GM18526 (cell line): ENCODE results near the gene EZH1.

Experiments used
- POLR2A ChIP-seq: IDR thresholded peaks from 3 replicates; pipeline ENCODE4 v1.6.1; 2011; ENCODE audit not compliant: insufficient read length; ENCODE audit errors: extremely low read depth

The EZH1 gene

DNA sequence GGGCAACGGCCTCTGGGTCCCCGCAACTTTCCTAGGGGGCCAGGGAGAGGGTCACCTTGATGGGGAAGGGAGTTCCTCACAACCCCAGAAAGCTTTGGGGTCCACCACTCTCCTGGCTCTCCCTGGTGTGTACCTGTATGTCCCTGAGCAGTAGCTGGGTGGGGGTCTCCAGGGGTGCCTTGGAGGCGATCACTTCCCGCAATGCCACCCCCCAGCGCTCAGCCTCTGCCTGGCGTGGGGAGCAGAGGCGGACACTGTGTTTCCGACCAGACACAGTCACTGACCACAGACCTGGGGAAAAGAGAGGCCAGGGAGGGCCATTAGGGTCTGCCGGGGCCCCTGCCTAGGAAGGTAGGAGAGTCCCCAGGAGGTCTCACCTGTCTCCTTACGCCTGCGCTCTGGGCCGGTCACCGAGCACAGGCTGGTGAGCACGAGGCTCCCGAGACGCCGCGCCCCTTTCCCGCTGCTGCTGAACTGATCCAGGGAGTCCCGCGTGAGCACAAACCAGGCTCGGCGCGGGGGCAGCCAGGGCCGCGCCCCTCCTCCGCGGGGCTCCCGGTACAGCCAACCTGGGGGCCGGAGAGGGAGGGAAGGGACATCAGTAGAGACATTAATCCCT lies 71.5 kb downstream of the EZH1 start:
- no peak for TF ChIP-seq POLR2A

DNA sequence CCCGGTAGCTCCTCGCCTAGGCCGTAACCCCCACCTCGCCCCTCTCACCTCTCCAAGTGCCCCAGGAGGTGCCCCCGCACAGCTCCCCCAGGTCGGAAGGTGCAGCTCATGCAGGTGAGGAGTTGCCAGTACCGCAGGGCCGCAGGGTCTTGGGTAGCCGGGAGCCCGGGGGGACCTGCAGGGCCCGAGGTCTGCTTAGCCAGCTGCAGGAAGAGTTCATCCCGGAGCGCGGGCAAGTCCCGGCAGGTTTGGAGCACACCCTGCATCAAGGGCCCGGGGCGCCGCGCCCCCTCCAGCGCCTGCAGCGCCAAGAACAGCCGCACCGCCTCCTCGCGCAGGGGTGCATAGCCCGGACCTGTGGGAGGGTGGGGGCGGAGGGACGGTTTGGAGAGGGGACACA lies 72.8 kb downstream of the EZH1 start:
- TF ChIP-seq POLR2A, result no peak

DNA sequence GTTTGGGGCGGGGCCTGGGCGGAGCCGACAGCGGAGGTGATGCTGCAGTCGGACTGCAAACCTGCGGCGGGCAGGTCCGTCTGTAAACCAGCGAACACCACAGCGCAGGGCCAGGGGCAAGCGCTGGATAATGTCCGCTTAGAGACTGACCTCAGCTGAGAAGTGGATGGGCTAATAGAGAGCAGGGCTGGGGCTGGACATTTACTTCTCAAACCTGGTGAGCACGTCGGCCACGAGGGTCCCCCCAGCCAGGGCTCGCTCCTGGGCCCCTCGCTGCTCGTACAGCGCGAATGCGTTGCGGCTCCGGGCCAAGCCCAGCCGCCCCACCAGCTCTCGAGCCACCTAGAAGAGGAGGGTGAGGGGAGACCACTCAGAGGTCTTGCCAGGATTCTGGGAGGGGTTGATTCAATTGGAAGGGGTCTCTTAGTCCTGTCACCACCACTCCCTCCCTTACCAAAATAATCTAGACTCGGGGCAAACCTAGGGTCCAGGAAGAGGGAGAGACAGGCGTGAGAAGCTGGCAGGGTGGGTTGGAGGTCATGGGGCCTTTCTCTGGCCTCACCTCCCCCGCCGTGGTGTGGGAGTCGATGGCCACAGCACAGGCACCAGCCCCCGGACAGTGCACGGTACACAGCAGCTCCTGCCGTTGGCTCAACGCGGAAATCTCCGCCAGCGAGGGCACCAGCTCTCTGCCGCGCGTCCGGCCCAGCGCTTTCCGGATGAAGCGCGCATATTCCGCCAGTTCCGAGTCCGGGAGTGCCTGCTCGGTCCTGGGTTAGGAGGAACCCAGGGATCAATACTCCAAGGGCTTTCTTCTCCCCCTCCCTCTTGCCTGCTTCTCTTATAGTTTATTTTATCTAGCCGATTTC lies 73.8 kb downstream of the EZH1 start:
- TF ChIP-seq POLR2A, result no peak

DNA sequence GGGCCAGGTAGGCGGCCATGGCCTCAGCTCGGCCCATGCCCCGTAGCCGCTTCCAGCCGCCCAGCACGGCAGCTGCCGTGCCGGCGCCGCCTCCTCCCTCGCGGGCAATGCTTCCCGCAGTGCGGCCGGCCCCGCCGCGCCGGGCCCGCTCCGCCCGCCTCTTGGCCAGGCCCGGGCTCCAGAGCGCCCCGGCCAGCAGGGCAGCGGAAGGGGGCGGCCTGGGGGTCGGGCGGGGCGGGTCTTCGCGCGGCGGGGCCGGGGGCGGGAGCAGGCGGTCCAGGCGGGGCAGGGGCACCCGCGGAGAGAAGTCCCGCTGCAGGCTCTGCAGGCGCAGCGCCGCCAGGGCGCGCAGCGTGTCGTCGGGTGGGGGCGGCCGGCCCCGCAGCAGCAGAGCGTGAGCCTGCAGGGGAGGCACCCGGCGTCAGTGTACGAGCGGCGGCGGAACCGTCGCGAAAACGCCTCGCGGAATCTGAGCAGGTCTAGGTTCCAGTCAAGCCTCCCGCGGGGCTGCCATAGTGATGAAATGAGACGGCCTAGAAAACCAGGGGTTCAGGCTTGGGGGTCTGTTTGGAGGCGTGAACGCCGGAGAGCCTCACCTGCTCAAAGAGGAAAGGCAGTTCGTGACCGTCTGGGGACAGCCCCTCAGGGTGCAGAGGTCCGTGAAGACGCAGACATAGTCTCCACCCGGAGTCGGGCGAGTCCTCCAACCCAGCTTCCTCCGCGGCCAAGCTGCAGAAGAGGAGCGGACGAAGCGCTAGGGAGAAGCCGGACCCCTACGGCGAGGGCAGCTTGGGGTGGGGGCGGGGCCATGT lies 74.7 kb downstream of the EZH1 start:
- no peak for TF ChIP-seq POLR2A

DNA sequence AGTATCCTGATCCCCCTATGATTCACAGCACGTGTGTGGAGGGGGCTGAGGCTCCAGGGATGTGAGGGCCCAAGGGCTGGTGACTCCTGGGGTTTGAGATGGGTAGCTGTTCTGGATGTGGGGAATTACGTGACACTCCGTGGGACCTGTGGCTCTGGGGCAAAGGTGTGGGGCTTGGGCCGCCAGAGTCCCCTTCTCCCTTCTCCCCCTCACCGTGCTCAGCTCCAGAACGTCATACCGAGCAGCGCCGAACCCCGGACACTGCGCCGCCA lies 75.2 kb downstream of the EZH1 start:
- no peak for TF ChIP-seq POLR2A

DNA sequence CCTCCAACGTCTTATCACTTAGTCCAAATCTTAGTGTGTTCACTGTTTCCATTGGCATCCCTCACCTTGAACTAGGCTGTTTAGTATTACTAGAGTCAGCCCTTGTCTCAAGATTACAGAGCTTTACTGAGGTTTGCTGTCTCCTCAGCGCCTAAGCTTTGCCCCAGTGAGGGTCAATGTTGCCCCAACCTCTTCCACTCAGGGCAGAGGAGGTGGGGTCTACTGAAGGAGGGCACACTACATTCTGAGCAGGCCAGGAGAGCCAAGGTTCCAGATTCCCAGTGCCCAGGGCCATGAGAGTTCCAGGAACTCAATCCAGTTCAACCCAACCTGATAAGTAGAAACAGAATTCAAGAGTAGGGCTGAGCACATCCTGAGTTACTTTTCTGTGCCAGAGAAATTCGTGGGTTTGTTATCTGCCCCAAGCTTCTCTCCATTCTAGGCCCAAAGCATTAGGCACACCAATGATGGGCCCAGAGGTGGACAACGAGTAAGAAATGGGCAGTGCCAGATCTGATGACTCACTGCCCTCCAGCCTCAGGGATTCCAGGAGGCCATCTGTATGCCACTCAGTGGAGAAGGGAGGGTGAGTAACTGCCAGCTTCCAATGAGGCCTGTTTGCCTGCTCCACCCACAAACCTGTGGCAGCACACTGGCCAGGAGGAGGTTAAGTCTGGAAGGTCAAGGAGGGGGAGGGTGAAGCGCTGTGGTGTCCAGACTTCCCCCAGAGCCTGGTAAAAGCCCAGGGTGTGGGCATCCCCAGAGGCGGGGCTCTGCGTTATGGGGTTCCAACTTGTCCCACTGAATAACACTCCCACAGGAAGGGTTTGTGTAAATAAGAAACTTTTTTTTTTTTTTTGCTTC lies 77.5 kb downstream of the EZH1 start:
- no peak for TF ChIP-seq POLR2A

DNA sequence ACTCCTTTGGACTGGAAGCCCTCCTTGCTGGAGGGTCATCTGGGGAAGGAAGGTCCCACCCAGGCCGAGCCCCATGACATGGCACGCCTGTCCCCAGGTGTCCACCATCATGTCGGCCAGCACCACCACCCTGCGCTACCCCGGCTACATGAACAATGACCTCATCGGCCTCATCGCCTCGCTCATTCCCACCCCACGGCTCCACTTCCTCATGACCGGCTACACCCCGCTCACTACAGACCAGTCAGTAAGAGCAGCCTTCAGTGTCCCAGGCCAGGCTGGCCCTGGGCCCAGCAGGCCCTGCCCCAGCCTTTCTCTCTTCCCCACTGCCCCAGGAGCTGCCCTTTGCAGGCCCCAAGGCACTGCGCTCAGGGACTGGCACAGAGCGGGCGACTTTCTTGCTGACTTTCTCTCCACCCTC lies 79.2 kb downstream of the EZH1 start:
- no peak for TF ChIP-seq POLR2A

DNA sequence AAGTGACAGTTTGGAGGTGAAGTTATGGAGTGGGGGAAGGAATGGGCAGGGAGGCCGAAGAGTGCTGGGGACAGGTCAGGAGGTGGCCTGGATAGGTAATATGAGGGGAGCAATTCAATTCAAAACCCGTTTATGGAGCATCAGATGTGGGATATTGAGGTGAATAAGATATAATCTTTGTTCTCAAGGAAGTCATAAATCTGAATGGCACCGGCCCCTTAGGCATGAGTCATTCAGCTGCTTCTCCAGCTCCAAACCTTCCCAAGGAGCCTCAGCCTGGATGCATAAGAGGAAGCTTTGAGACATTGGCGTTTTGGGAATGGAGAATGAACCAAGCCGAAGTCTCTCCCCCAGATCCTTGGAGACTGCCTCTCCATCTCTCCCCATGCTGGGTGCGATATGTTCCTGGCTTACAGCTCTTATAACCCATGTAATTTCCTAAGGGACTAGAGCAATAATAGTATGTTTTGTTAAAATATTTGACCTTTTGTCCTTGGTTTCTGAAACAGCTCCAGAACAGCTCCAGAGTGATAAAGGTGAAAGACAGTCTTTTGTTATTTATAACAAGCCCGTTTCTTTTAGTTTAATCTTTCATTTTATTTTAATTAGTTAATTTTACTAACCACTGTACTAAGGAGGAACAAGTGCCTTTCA lies 84.0 kb downstream of the EZH1 start:
- TF ChIP-seq POLR2A, result no peak

DNA sequence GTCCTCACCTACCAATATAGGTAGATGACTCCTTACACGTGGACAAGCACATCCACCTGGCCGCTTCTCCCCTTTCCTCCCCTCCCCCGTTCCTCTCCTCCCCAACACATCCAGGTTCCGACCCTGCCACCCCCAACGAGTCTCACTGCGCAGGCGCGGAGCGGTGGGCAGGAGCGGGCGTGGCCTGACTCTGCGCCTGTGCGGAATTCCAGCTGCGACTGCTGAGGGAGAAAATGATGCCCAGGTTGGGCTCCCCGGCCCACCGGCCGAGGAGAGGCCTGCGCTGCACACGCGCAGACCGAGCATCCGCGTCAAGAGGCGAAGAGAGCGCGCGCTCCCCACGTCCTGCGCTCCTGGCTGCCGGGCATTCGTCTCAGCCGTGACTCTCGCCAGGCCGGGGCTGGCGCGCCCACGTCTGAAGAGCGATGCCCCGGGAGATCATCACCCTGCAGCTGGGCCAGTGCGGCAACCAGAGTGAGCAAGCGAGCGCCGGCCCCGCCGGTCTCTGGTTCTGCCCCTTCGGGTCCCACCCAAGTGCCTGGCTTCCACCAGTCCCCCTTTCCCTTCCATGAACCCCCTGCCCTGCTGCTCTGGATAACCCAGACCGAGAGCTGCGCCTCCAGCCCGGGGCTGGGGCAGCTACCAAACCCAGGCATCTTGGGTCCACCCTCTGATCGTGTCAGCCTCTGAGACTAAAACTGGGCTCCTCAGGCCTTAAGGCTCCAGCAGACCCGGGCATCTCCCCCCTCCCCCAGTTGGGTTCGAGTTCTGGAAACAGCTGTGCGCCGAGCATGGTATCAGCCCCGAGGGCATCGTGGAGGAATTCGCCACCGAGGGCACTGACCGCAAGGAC lies 85.5 kb downstream of the EZH1 start, which contains the start of gene TUBG2:
TSS of gene TUBG2 (plus strand) at position 206 of the 853 bp plus-strand sequence. CDS start at position 426, 220 bp downstream.
- TF ChIP-seq POLR2A, result peak; percentile 65

DNA sequence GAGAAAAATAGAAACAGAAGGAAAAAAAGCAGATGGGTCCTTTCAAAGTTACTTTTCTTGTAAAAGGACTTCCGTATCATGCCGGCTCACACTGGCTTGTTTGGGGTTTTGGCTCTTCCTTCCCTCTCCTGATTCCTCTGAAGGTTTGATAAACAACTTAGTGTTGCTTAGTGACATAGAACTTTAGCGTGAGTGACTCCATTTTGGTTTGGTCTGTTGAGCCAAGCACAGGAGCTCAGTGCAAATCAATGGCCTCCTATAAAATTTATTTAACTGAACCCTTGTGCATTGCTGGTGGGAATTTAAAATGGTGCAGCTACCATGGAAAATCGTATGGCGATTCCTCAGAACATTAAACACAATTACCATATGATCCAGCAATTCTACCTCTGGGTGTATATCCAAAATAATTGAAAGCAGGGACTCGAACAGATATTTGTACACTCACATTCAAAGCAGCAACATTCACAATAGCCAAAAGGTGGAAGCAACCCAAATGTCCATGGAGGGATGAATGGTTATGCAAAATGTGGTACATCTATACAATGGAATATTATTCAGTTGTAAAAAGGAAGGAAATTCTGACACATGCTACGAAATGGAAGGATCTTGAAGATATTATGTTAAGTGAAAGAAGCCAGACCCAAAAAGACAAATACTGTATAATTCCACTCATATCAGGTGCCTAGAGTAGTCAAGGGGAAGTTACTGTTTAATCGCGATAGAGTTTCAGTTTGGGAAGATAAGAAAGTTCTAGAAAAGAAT lies 86.8 kb downstream of the EZH1 start:
- no peak for TF ChIP-seq POLR2A

DNA sequence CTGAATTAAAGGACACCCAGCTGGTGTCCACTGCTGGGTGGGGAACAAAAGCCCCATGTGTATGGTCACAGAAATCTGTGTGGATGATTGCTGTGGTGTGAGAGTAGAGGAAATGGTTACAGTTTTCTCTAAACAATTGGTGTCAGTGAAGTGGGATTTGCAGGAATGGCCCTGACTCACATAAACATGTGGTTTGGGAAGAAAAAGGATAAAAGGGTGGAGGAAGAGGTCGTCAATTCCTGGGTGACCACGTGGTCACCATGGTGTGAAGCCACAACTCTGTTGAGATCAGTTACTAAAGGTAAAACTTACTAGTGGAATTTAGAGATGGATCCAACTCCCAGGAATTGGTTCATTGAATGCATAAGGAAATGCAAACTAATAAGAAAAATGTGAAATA lies 89.3 kb downstream of the EZH1 start:
- no peak for TF ChIP-seq POLR2A

DNA sequence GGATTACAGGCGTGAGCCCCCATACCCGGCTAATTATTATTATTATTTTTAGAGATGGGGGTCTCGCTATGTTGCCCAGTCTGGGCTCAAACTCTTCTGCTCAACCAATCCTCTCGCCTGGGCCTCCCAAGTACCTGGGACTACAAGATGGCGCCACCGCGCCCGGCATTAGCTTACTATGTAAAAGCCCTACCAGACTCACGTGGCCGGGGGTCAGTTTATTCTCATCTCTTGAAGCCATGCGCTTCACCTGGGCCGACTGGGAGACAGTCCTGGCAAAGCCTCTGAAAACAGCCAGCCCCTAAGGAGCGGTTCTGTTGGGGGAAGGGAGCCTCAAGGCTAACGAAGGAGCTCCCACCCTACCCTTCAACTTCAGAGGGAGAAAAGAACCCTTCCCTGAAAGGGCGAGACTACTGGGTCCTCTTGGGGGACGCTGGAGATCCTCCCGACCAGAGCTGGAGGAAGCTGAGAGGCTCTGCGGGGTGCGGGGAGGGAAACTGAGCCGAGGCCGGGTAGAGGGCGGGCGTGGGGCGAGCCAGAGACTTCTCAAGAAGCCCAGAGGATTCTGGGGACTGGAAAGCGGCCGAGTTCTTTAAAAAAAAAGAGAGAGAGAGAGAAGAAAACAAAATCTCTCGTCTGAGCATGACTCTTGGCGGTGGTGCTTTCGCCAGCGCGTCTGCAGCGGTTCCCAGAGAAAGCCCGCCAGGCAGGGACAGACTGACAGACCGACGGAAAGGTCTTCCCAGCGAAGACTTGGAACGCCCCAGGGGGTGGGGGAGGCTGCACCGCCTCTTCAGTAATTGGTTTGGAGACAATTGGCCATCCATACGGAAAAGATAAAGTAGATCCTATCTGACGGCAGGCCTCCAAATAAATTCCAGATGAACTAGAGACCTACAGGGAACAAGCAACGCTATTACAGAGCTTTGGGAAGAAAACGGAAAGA lies 91.4 kb downstream of the EZH1 start:
- TF ChIP-seq POLR2A, result no peak

DNA sequence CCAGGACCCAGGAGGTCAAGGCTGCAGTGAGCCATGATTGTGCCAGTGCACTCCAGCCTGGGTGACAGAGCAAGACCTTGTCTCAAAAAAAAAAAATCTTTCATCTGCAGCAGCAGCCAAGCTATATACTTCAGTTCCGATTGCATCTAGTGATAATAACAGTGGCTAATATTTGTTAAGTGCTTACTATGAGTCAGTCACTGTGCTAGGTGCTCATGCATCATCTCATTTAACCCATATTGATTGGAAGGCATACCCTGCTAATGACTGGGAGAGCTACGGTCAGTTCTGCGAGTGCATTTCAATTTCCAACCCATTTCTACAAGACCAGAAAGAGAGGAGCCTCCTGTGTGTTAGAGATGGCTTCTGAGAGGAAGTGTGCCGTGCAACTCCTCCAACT lies 93.4 kb downstream of the EZH1 start:
- TF ChIP-seq POLR2A, result no peak
